Epithelial cell of proximal tubule (primary cell): Measurements from ENCODE around the gene ARHGAP5. TPM values are rescaled to one million over a fixed set of nuclear protein-coding genes. Genes with fewer than 3 reads are reported as not detected.

Experiments used
- DNase-seq: peaks from one replicate; pipeline ENCODE4 v3.0.0-alpha.2; 2011; ENCODE audit warnings: low read depth
- H3K4me3 ChIP-seq: 2 replicates; pipeline ENCODE4 v1.5.1; 2011; ENCODE audit warnings: low read depth, mild to moderate bottlenecking, low read length
- CTCF ChIP-seq: conservative IDR thresholded peaks from 2 replicates; pipeline ENCODE4 v1.5.1; 2012; ENCODE audit warnings: low read depth, mild to moderate bottlenecking, low read length
- total RNA-seq: library from RNA; depleted of rRNA; stranded (reverse); fragments of >200 nt; gene quantifications from 2 replicates; pipeline ENCODE4 v1.2.3, GENCODE V29; 2015

ARHGAP5 gene
- total RNA-seq, 1 donor from 2014 or later, result 45.7 TPM

DNA sequence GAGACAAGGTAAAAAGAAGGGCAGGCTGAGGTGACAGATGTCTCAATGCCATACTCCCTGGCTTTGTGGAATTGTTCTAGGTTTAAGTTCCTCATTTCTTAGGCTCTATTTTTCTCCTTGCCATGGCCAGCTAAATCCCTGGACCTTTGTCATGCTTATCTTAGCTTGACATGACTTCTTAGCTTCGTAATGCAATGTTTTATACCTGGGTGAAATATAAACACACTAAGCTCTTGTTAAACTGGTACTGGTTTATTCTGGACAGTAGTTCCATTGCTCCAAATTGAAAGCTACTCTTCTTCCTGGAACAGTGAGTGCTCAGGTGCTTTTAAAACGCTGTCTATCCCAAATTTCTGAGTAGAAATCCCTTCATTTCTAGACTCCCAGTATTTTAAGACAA is 17.4 kb upstream of the ARHGAP5 start:
- no peak for TF ChIP-seq CTCF
- no peak overlapping the region for H3K4me3 ChIP-seq
- no peak for DNase-seq

- no peak for TF ChIP-seq CTCF
- DNase-seq, result no peak
- no peak overlapping the region for H3K4me3 ChIP-seq
Measured at GRCh38 chr14:32064931-32065330, 12.2 kb upstream of the ARHGAP5 start.

DNA sequence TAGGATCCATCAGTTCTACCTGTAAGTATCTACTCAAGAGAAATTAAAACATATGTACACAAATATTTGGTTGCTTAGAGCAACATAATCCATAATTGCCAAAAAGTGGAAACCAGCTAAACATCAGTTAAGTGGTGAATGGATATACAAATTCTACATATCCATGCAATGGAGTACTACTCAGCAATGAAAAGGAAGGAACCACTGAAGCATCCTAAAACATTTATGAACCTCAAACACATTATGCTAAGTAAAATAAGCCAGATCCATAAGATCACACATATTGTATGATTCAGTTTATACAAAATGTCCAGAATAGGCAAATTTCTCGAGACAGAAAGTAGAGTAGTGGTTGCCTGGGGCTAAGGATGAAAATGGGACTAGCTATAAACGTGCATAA is 8.4 kb upstream of the ARHGAP5 start:
- TF ChIP-seq CTCF, result no peak
- H3K4me3 ChIP-seq, result no peak overlapping the region
- DNase-seq, result no peak

DNA sequence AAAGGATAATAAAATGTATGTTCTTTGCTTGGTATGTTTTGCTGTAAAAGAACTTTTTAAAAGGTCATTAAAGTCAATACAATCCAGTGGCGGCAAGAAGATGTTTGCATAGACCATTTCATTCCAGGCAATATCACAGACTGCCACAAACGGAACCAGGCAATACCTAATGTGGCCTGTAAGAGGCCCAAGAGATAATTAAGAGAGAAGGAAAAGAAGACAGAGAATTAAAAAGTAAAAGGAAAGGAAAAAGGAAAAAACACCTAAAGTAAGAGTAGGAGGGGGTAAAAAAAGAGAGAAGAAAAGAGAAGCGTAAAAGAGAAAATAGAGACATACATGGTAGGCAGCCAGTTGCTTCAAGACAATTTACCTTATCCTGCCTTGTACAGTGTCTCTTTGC is 6.8 kb upstream of the ARHGAP5 start:
- no peak overlapping the region for H3K4me3 ChIP-seq
- DNase-seq, result no peak
- no peak for TF ChIP-seq CTCF

DNA sequence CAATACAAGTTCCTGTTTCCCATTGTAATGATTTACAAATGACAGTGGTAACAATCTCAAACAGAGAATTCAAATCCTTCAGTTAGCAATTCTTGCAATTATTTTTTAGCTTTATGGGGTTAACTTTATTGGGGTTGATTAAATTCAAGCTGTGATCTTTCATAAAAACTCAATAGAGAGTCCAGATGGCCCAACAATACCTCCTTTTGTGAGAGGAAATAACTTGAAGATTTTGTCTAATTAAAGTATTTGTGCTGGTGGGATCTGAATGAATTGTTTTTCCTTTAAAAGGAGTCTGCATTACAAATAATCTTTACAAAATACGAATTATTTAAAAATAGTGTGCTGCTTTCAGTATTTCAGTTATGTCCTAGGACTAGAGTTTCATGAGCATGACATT is 4.4 kb upstream of the ARHGAP5 start:
- DNase-seq, result no peak
- H3K4me3 ChIP-seq, result no peak overlapping the region
- TF ChIP-seq CTCF, result no peak

- H3K4me3 ChIP-seq, result peak overlapping the region; percentile 74
- peak; percentile 59 for DNase-seq
- TF ChIP-seq CTCF, result peak; percentile 78
Measured at GRCh38 chr14:32073537-32074189, 3.4 kb upstream of the ARHGAP5 start.

GRCh38 chr14:32074887-32075572 is 2.1 kb upstream of the ARHGAP5 start:
- peak overlapping the region; percentile 74 for H3K4me3 ChIP-seq
- DNase-seq, result no peak
- no peak for TF ChIP-seq CTCF
